ENCODE data around the gene FGFR2. TPM values are rescaled to one million over a fixed set of nuclear protein-coding genes. Genes with fewer than 3 reads are reported as not detected.
A peak's percentile ranks its signal among the peaks of the same experiment; 100 is the strongest.

Gene FGFR2
- polyA plus RNA-seq, 4 donors = 1.1 to 31.2 (median 2.6) TPM

DNA sequence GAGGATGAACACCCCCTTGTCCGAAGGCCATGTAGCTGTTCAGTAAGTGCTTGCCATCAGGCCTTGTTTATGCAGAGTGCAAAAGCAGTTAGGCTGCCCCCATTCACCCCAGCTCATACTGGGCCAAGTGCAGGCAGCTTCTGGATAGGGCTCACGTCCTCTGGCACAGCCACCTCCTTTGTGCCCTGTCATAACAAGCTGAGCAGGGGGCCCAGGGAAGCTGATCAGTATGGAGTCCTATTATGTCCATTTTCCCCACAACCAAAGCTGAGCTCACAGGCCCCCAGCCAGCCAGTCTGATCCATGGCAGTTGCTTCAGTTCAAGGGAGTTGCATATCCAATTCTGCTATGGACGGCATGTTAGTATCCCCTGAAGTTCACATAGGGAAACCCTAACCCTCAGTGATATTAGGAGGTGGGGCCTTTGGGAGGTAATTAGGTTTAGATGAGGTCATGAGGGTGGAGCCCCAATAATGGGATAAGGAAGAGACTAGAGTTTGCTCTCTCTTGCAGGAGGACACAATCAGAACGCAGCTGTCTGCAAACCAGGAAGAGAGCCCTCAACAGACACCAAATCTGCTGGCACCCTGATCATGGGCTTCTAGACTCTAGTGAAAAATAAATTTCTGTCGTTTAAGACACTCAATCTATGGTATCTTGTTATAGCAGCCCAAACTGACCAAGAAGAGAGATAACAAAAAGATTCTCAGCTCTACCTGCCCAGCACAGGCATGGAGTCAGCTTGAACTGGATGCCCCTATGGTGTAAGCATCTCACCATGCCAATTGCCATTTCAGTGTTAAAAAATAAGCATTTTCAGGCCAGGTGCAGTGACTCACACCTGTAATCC lies 155.9 kb downstream of the FGFR2 start:
- no peaks in the 10 kb centered on the region for H3K27me3 ChIP-seq (ENCODE audit: control insufficient read depth in 3 of 3, insufficient read depth in 3 of 3, low read length in 3 of 3)
- DNase-seq (peak; percentile 45 to 56), FAIRE-seq (no peak)
- WGBS, 3 donors = 28 to 58% (median 34%) methylated on average over 5 of the region's 5 CpGs
- H3K27ac ChIP-seq (ENCODE audit: low read depth in 1 of 3, low read length in 2 of 3) = no peak overlapping the region
- H3K4me3 ChIP-seq (ENCODE audit: low read depth in 1 of 3, low read length in 3 of 3) = no peak overlapping the region
- no peaks in the 10 kb centered on the region for H3K9me3 ChIP-seq (ENCODE audit: control insufficient read depth in 2 of 2, insufficient read depth in 1 of 2, low read depth in 1 of 2, low read length in 1 of 2)
- peaks cover 0 to 15% (median 0%) of the 10 kb centered on the region in 3 donors for H3K4me1 ChIP-seq (ENCODE audit: control insufficient read depth in 3 of 3, insufficient read depth in 2 of 3, low read depth in 1 of 3, low read length in 2 of 3)
- H3K36me3 ChIP-seq (ENCODE audit: control insufficient read depth in 3 of 3, insufficient read depth in 2 of 3, low read depth in 1 of 3, low read length in 3 of 3) = no peaks in the 10 kb centered on the region

DNA sequence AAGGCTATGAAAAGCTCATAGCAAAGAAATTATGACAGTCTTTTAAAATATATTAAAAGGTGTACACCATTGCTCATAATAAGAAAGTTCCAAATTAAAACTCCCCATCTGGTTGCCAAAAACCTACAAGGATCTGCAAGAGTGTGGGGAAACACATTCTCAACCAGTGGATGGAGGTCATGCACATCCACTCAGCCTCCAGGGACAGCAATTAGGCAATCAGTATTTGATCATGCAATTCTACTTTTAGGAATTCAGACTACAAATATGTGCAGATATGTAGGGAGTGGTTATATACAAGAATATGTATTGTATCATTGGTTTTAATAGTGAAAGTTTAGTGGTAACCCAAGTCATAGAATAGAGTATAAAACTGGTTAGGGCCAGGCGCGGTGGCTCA lies 157.8 kb downstream of the FGFR2 start:
- no peaks in the 10 kb centered on the region for H3K27me3 ChIP-seq (ENCODE audit: control insufficient read depth in 3 of 3, insufficient read depth in 3 of 3, low read length in 3 of 3)
- H3K27ac ChIP-seq (ENCODE audit: low read depth in 1 of 3, low read length in 2 of 3) = no peak overlapping the region
- DNase-seq (no peak), FAIRE-seq (no peak)
- peaks cover 0 to 22% (median 0%) of the 10 kb centered on the region in 3 donors for H3K4me1 ChIP-seq (ENCODE audit: control insufficient read depth in 3 of 3, insufficient read depth in 2 of 3, low read depth in 1 of 3, low read length in 2 of 3)
- 94 to 100% (median 97%) methylated on average over 2 of the region's 2 CpGs for WGBS, 3 donors
- H3K36me3 ChIP-seq (ENCODE audit: control insufficient read depth in 3 of 3, insufficient read depth in 2 of 3, low read depth in 1 of 3, low read length in 3 of 3) = no peaks in the 10 kb centered on the region
- no peak overlapping the region for H3K4me3 ChIP-seq (ENCODE audit: low read depth in 1 of 3, low read length in 3 of 3)
- H3K9me3 ChIP-seq (ENCODE audit: control insufficient read depth in 2 of 2, insufficient read depth in 1 of 2, low read depth in 1 of 2, low read length in 1 of 2) = no peaks in the 10 kb centered on the region

DNA sequence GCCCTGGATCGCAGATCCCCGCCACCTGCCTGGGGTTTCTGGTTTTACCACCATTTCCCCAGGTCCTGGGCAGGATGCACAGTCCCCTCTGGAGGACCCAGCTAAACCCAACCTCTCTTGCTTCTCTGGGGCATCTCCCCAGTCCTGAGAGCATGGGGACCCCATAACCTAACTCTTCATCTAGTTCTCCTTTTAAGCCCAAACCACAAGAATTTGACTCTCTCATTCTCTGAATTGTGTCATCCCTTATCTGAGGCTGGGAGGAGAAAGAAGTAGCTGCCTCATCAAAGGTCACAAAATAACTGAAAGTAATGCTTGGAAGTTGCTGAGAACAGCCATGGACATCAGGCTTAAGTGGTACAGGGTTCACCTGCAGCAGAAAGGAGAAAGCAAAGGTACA lies 159.9 kb downstream of the FGFR2 start:
- no peak for DNase-seq
- no peaks in the 10 kb centered on the region for H3K9me3 ChIP-seq (ENCODE audit: control insufficient read depth in 2 of 2, insufficient read depth in 1 of 2, low read depth in 1 of 2, low read length in 1 of 2)
- WGBS, 3 donors = 94 to 97% (median 97%) methylated on average over 2 of the region's 2 CpGs
- no peak overlapping the region for H3K4me3 ChIP-seq (ENCODE audit: low read depth in 1 of 3, low read length in 3 of 3)
- no peak overlapping the region for H3K27ac ChIP-seq (ENCODE audit: low read depth in 1 of 3, low read length in 2 of 3)
- FAIRE-seq = no peak
- H3K27me3 ChIP-seq (ENCODE audit: control insufficient read depth in 3 of 3, insufficient read depth in 3 of 3, low read length in 3 of 3) = no peaks in the 10 kb centered on the region
- no peaks in the 10 kb centered on the region for H3K36me3 ChIP-seq (ENCODE audit: control insufficient read depth in 3 of 3, insufficient read depth in 2 of 3, low read depth in 1 of 3, low read length in 3 of 3)
- peaks cover 0 to 22% (median 0%) of the 10 kb centered on the region in 3 donors for H3K4me1 ChIP-seq (ENCODE audit: control insufficient read depth in 3 of 3, insufficient read depth in 2 of 3, low read depth in 1 of 3, low read length in 2 of 3)

DNA sequence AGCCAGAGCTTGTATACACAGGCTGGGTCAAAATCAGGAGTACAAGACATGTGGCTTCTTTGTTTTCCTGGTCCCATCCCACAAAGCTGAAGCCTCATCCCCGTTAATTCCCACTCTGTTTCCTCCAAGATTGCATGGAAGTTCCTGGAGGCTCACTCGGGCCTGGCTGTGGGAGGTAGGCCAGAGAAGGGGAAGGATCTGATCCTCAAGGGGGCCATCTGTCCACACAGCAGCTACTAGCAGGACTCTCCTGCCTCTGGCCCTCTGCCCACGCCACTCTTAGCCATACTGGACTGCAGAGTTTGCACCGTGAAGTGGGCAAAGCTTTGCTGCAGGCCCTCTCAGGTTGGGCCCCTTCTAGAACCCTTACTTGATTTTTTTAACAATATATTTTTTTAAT lies 160.6 kb downstream of the FGFR2 start:
- no peak for FAIRE-seq
- H3K4me1 ChIP-seq (ENCODE audit: control insufficient read depth in 3 of 3, insufficient read depth in 2 of 3, low read depth in 1 of 3, low read length in 2 of 3) = peaks cover 0 to 20% (median 0%) of the 10 kb centered on the region in 3 donors
- H3K27ac ChIP-seq (ENCODE audit: low read depth in 1 of 3, low read length in 2 of 3) = no peak overlapping the region
- H3K4me3 ChIP-seq (ENCODE audit: low read depth in 1 of 3, low read length in 3 of 3) = no peak overlapping the region
- no peak for DNase-seq
- H3K27me3 ChIP-seq (ENCODE audit: control insufficient read depth in 3 of 3, insufficient read depth in 3 of 3, low read length in 3 of 3) = no peaks in the 10 kb centered on the region
- H3K9me3 ChIP-seq (ENCODE audit: control insufficient read depth in 2 of 2, insufficient read depth in 1 of 2, low read depth in 1 of 2, low read length in 1 of 2) = no peaks in the 10 kb centered on the region
- no peaks in the 10 kb centered on the region for H3K36me3 ChIP-seq (ENCODE audit: control insufficient read depth in 3 of 3, insufficient read depth in 2 of 3, low read depth in 1 of 3, low read length in 3 of 3)
- WGBS, 3 donors = 49 to 66% (median 62%) methylated on average over 4 of the region's 4 CpGs

DNA sequence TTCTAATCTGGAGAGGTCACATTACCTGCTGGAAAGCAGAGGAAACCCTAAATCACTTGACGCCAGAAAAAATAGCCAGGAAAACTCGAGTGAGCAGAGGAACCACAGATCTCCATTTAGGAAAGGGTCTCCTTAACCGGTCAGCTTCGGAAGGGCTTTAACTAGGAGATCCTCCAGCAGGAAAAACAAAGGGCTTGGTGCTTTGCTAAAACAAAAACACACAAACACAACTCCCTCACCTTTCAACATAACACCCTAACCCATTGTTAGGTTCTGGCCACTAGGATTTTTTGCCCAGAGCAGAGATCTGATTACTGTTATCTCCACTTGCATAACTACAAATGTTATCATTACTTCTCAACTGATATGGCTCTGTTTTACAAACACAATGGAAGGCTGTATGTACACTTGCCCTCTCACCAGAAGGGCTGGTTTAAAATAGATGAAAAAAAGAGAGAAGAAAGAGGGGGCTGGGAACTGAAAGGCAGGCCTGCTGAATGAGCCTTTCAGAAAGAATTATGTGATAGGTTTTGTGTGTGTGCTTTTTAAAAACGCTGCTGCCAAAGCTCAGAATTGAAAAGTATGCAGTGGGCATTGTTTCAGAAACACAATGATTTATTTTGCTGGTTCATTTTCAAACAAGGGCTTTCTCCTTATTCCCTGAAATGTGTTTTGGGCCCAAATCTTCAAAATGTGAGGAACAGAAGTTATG lies 161.5 kb downstream of the FGFR2 start:
- Histone ChIP-seq H3K4me1 (ENCODE audit: control insufficient read depth in 3 of 3, insufficient read depth in 2 of 3, low read depth in 1 of 3, low read length in 2 of 3) (peaks cover 0 to 12% (median 0%) of the 10 kb centered on the region in 3 donors), H3K36me3 (ENCODE audit: control insufficient read depth in 3 of 3, insufficient read depth in 2 of 3, low read depth in 1 of 3, low read length in 3 of 3) (no peaks in the 10 kb centered on the region), H3K27ac (ENCODE audit: low read depth in 1 of 3, low read length in 2 of 3) (peak overlapping the region in 1 of 3 donors; percentile 8), H3K27me3 (ENCODE audit: control insufficient read depth in 3 of 3, insufficient read depth in 3 of 3, low read length in 3 of 3) (no peaks in the 10 kb centered on the region), H3K4me3 (ENCODE audit: low read depth in 1 of 3, low read length in 3 of 3) (no peak overlapping the region), H3K9me3 (ENCODE audit: control insufficient read depth in 2 of 2, insufficient read depth in 1 of 2, low read depth in 1 of 2, low read length in 1 of 2) (no peaks in the 10 kb centered on the region)
- FAIRE-seq = no peak
- DNase-seq = no peak
- 58 to 61% (median 58%) methylated on average over 5 of the region's 5 CpGs for WGBS, 3 donors

DNA sequence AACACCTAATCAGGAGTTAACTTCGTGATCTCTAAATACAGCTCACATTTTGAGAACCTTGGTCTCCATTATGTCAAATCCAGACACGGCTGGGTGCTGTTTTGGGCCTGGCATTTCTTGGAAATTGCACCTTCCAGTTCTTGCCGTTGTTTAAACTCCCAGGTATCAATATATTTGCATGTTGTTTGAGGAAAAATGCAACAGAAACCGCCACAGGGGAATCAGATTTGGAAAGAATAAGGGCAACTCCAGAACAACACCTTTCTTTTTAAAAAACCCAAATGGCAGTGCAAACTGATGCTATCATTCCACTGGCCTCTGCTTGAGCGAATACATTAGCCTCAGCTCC lies 162.0 kb downstream of the FGFR2 start:
- Histone ChIP-seq H3K4me1 (ENCODE audit: control insufficient read depth in 3 of 3, insufficient read depth in 2 of 3, low read depth in 1 of 3, low read length in 2 of 3) (peaks cover 0 to 12% (median 0%) of the 10 kb centered on the region in 3 donors), H3K9me3 (ENCODE audit: control insufficient read depth in 2 of 2, insufficient read depth in 1 of 2, low read depth in 1 of 2, low read length in 1 of 2) (no peaks in the 10 kb centered on the region), H3K36me3 (ENCODE audit: control insufficient read depth in 3 of 3, insufficient read depth in 2 of 3, low read depth in 1 of 3, low read length in 3 of 3) (no peaks in the 10 kb centered on the region), H3K27ac (ENCODE audit: low read depth in 1 of 3, low read length in 2 of 3) (no peak overlapping the region), H3K4me3 (ENCODE audit: low read depth in 1 of 3, low read length in 3 of 3) (no peak overlapping the region), H3K27me3 (ENCODE audit: control insufficient read depth in 3 of 3, insufficient read depth in 3 of 3, low read length in 3 of 3) (no peaks in the 10 kb centered on the region)
- whole genome bisulfite sequencing, 3 donors = 79 to 84% (median 83%) methylated on average over 5 of the region's 5 CpGs
- FAIRE-seq (no peak), DNase-seq (no peak)

DNA sequence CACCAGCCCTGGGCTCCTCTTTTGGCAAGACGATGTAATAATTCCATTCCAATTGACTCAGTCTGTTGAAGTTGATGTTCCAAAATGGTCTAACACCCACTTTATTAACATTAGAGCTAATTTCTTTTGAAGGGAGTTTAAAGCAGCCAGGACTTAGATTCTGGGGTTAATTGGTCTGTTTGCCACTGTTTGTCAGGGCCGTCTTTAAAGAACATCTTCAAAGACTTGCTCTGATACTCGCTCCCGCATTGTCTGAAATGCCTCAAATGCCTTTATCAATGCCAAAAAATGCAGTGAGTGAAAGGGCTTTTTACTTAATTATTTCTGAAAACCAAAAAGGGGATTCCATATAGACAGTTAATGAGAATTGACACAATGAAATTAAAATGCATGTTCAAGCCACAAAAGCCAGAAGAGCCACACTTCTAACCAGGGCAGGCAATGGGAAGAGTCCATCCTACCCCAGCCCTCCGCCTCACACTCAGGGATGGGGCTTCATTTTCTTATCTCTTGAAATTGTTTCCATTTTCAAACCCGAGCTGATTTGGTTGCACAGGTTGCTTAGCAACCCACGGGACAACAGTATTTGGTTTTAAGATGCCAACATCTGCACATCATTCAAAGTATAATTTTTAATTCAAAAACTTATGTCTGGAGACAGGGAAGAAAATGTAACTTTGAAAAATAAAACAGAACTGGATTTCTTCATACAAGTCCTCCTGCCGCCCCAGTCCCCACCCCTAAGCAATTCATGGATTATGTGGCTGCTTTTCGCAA lies 163.0 kb downstream of the FGFR2 start:
- WGBS, 3 donors = 85 to 88% (median 86%) methylated on average over 9 of the region's 9 CpGs
- Histone ChIP-seq H3K27me3 (ENCODE audit: control insufficient read depth in 3 of 3, insufficient read depth in 3 of 3, low read length in 3 of 3) (no peaks in the 10 kb centered on the region), H3K4me3 (ENCODE audit: low read depth in 1 of 3, low read length in 3 of 3) (no peak overlapping the region)

DNA sequence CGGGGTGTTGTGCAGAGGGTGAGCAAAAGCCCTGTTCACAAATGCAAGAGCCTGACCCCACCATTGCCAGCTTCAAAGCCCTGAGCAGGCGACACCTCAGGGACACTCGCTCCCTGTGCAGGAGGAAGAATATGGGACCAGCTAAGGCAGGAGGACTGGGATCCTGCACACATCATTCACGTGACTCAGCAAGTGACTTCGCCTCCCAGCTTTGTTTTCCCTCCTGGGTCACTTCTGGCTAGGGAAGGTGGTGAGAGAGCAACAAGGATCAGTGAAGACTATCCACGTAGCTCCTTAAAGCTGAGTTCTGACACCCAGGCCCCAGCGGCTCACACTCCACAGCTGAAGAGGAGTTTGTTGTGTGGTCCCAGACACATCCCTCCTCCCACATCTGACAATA lies 164.3 kb downstream of the FGFR2 start:
- FAIRE-seq (no peak), DNase-seq (no peak)
- no peaks in the 10 kb centered on the region for H3K27me3 ChIP-seq (ENCODE audit: control insufficient read depth in 3 of 3, insufficient read depth in 3 of 3, low read length in 3 of 3)
- H3K36me3 ChIP-seq (ENCODE audit: control insufficient read depth in 3 of 3, insufficient read depth in 2 of 3, low read depth in 1 of 3, low read length in 3 of 3) = no peaks in the 10 kb centered on the region
- no peaks in the 10 kb centered on the region for H3K9me3 ChIP-seq (ENCODE audit: control insufficient read depth in 2 of 2, insufficient read depth in 1 of 2, low read depth in 1 of 2, low read length in 1 of 2)
- no peak overlapping the region for H3K4me3 ChIP-seq (ENCODE audit: low read depth in 1 of 3, low read length in 3 of 3)
- H3K4me1 ChIP-seq (ENCODE audit: control insufficient read depth in 3 of 3, insufficient read depth in 2 of 3, low read depth in 1 of 3, low read length in 2 of 3) = peaks cover 0 to 12% (median 0%) of the 10 kb centered on the region in 3 donors
- no peak overlapping the region for H3K27ac ChIP-seq (ENCODE audit: low read depth in 1 of 3, low read length in 2 of 3)
- 86 to 92% (median 90%) methylated on average over 7 of the region's 7 CpGs for WGBS, 3 donors

More for the DNA sequence above, 163.0 kb downstream of the FGFR2 start:
- Histone ChIP-seq H3K27ac (ENCODE audit: low read depth in 1 of 3, low read length in 2 of 3) (no peak overlapping the region), H3K9me3 (ENCODE audit: control insufficient read depth in 2 of 2, insufficient read depth in 1 of 2, low read depth in 1 of 2, low read length in 1 of 2) (no peaks in the 10 kb centered on the region), H3K4me1 (ENCODE audit: control insufficient read depth in 3 of 3, insufficient read depth in 2 of 3, low read depth in 1 of 3, low read length in 2 of 3) (peaks cover 0 to 12% (median 0%) of the 10 kb centered on the region in 3 donors), H3K36me3 (ENCODE audit: control insufficient read depth in 3 of 3, insufficient read depth in 2 of 3, low read depth in 1 of 3, low read length in 3 of 3) (no peaks in the 10 kb centered on the region)
- DNase-seq (no peak), FAIRE-seq (no peak)

Data from small intestine (tissue), 7 donors.